Heart left ventricle (tissue), 16 donors: ENCODE results near the gene HOXD10. TPM values are rescaled to one million over a fixed set of nuclear protein-coding genes. Genes with fewer than 3 reads are reported as not detected.

Experiments
- ATAC-seq, 4 donors: fragments of 200-7000 bp; cut with Tn5 transposase; one replicate each; pipeline ENCODE4 v1.9.1; 2020 to 2022; ENCODE audit warnings: moderate library complexity in 4 of 4, mild to moderate bottlenecking in 3 of 4, moderate number of reproducible peaks in 1 of 4
- DNase-seq, 5 donors: peaks; one replicate each; pipeline ENCODE4 v3.0.0-alpha.2; 2020
- H3K27ac ChIP-seq, 12 donors: fragments of 200-600 bp; sonication (generic) in 4 of 12; one replicate each; pipeline versions ENCODE4 v1.5.0 to v1.8.0; 2016 to 2022; ENCODE audit warnings: mild to moderate bottlenecking in 2 of 12
- H3K27me3 ChIP-seq, 9 donors: fragments of 200-600 bp; sonication (generic) in 2 of 9; one replicate each; pipeline versions ENCODE4 v1.5.1 to v1.8.0; 2016 to 2022; ENCODE audit warnings: mild to moderate bottlenecking in 3 of 9
- H3K36me3 ChIP-seq, 9 donors: fragments of 200-600 bp; sonication (generic) in 2 of 9; one replicate each; pipeline versions ENCODE4 v1.5.0 to v1.8.0; 2018 to 2022; ENCODE audit warnings: mild to moderate bottlenecking in 2 of 9
- H3K4me1 ChIP-seq, 12 donors: fragments of 200-600 bp; sonication (generic) in 4 of 12; one replicate each; pipeline versions ENCODE4 v1.5.0 to v1.8.0; 2016 to 2022; ENCODE audit warnings: mild to moderate bottlenecking in 3 of 12
- H3K4me3 ChIP-seq, 12 donors: fragments of 200-600 bp; sonication (generic) in 4 of 12; one replicate each; pipeline versions ENCODE4 v1.5.0 to v1.8.0; 2017 to 2022; ENCODE audit warnings: mild to moderate bottlenecking in 9 of 12, moderate library complexity in 4 of 12
- H3K9me3 ChIP-seq, 12 donors: fragments of 200-600 bp; sonication (generic) in 4 of 12; one replicate each; pipeline versions ENCODE4 v1.5.0 to v1.8.0; 2016 to 2022; ENCODE audit warnings: mild to moderate bottlenecking in 1 of 12
- CTCF ChIP-seq, 12 donors: fragments of 200-600 bp; sonication (generic) in 4 of 12; IDR thresholded peaks; one replicate each; pipeline versions ENCODE4 v1.5.0 to v1.8.0; 2018 to 2022; ENCODE audit warnings: antibody characterized with exemption in 12 of 12, mild to moderate bottlenecking in 5 of 12
- POLR2A ChIP-seq, 2 donors: fragments of 450-650 bp; IDR thresholded peaks; one replicate each; pipeline ENCODE4 v1.6.1; 2017; ENCODE audit warnings: antibody characterized with exemption in 2 of 2, mild to moderate bottlenecking in 2 of 2, moderate library complexity in 2 of 2
- WGBS, 4 donors: extraction: QIAGEN DNeasy Blood & Tissue Kit in 2 of 4; methylation state at CpG; one replicate each; pipeline versions ENCODE4 v1.1.5 to v1.1.7; 2013 to 2018; 5-methylcytosine and 5-hydroxymethylcytosine counted together
- intact Hi-C, 10 donors: fragments of 100-400 bp; cut with DNase I; formaldehyde crosslinking; loops; one replicate each; pipeline versions ENCODE4 v1.11.1 to v1.14.2; 2022
- polyA plus RNA-seq, 2 donors: library from polyadenylated mRNA; stranded (reverse); fragments of 200-250 nt; gene quantifications; one replicate each; pipeline ENCODE4 v1.2.3, GENCODE V29; 2013
- total RNA-seq, 9 donors: library from RNA; depleted of rRNA in 2 of 9; stranded (reverse); fragments of >200 nt in 2 of 9; fragmentation: NEBNext Ultra II Directional in 3 of 9; extraction: Animal tissue kit (Norgen Biotek cat#: 25700) in 3 of 9; gene quantifications; one replicate each; pipeline versions ENCODE4 v1.1.0 to v1.2.4, GENCODE V29; 2016 to 2023
- donor health status: ischemic (EF 13 %, LVEDD 7.1; RV severe dilation, severe dysfunction).
- donor health status: healthy with polysubstance abuse.
- donor health status: DM: no; HTN: yes; CAD: no.
- donor health status: DM: no; HTN: no; CAD: no.
- donor health status: ischemic (EF 25% LVEDD 6.9; RV normal size, moderate dysfunction).
- donor health status: ischemic (EF 25% LVEDD 5.7; RV mildly dilated, moderate dysfunction).
- donor health status: healthy.
- donor health status: DM: yes; HTN: yes; CAD: no.
- donor health status: ischemic (EF 35%, LVEDD 5.7; RV mildly dilated, moderate dysfunction).
- donor health status: nonischemic (EF 11% LVEDD 7.7; RV severe dilation, severe dysfunction).
- donor health status: DM: yes; HTN: yes; CAD: no.
- donor health status: PGD.
- donor health status: ischemic (EF 29% LVEDD 5.4; RV normal size, mild dysfunction).
- donor health status: nonischemic (EF 23%, LVEDD 6.1; RV moderate dilation, normal function).

Gene HOXD10
- total and polyA plus RNA-seq, 11 donors, result 0.03 to 0.43 TPM; not detected in 9

DNA sequence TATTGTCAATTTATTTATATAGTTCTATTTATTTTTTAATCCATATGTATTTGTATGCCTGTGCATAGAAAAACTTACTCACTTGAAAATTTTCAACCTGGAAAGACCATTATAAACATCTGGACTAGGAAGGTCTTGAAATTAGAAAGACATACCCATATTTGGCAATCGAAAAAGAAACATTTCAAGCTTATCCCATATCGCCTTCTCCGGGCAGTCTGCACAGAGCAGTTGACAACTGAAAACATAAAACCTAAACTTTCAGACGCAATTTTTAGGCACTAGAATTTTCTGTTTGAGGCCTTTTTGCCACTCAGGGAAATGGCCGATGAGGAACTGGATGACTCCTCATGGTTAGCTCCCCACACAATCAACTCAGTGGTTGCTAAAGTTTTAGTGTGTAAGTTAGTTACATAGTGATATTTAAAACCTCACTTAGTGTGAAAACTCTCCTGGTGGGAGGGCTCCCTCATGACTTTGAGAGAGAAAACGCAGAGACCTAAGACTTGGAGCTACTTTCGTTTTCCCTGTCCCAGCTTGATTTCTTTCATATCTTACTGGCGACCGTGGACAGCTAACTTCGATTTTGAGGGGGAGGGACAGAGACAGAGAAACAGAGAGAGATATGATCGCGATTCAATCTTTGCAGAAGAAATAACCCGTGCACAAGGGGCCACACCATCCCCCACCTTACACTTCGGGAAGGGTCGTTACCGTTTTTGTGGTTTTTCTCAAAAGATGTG lies 20.2 kb upstream of the HOXD10 start:
- peaks cover 0 to 59% (median 18%) of the 10 kb centered on the region in 12 donors for H3K4me1 ChIP-seq
- intact Hi-C loops, result loop anchor here in 5 of 10 donors (2.0 to 10.0 kb wide), 4 partner anchors 406 to 894 kb away; no protein-coding TSS in a partner anchor

GRCh38 chr2:176096986-176097819 lies 19.4 kb upstream of the HOXD10 start:
- Histone ChIP-seq H3K36me3 (no peaks in the 10 kb centered on the region), H3K4me3 (peak overlapping the region in 11 of 12 donors; percentile 9 to 52 (median 40)), H3K27ac (peak overlapping the region in 1 of 12 donors; percentile 86), H3K4me1 (peaks cover 0 to 51% (median 18%) of the 10 kb centered on the region in 12 donors), H3K9me3 (no peaks in the 10 kb centered on the region), H3K27me3 (peaks cover 95 to 100% (median 99%) of the 10 kb centered on the region in 9 donors)
- 2% methylated on average over 33 to 45 of the region's 45 CpGs for WGBS, 4 donors
- TF ChIP-seq POLR2A (IDR thresholded peaks at IDR 0.05) (no peak), CTCF (IDR thresholded peaks at IDR 0.05) (peak; percentile 55 to 84 (median 74))
- intact Hi-C loops, result loop anchor here in 5 of 10 donors (2.0 to 10.0 kb wide), 4 partner anchors 406 to 895 kb away; no protein-coding TSS in a partner anchor
- DNase-seq, result peak; percentile 32 to 77 (median 50)
- ATAC-seq, result peak; percentile 65 to 89 (median 86)

More for the DNA sequence above, 20.2 kb upstream of the HOXD10 start:
- DNase-seq (peak in 1 of 5 donors; percentile 11), ATAC-seq (no peak)
- Histone ChIP-seq H3K36me3 (no peaks in the 10 kb centered on the region), H3K9me3 (no peaks in the 10 kb centered on the region), H3K4me3 (peak overlapping the region in 10 of 12 donors; percentile 9 to 52 (median 41)), H3K27ac (peak overlapping the region in 1 of 12 donors; percentile 86), H3K27me3 (peaks cover 93 to 100% (median 99%) of the 10 kb centered on the region in 9 donors)
- TF ChIP-seq POLR2A (IDR thresholded peaks at IDR 0.05) (no peak), CTCF (IDR thresholded peaks at IDR 0.05) (no peak)
- 5 to 10% (median 8%) methylated on average over 16 of the region's 16 CpGs for WGBS, 4 donors

- intact Hi-C loops, result loop anchor here in 5 of 10 donors (2.0 to 10.0 kb wide), 4 partner anchors 407 to 896 kb away; no protein-coding TSS in a partner anchor
- peak overlapping the region in 1 of 12 donors; percentile 86 for H3K27ac ChIP-seq
- H3K36me3 ChIP-seq, result no peaks in the 10 kb centered on the region
- TF ChIP-seq POLR2A (IDR thresholded peaks at IDR 0.05) (no peak), CTCF (IDR thresholded peaks at IDR 0.05) (no peak)
- peaks cover 94 to 100% (median 100%) of the 10 kb centered on the region in 9 donors for H3K27me3 ChIP-seq
- no peaks in the 10 kb centered on the region for H3K9me3 ChIP-seq
- 2 to 4% (median 3%) methylated on average over 16 to 18 of the region's 18 CpGs for WGBS, 4 donors
- ATAC-seq (no peak), DNase-seq (no peak)
- peaks cover 0 to 44% (median 18%) of the 10 kb centered on the region in 12 donors for H3K4me1 ChIP-seq
- H3K4me3 ChIP-seq, result peak overlapping the region in 5 of 12 donors; percentile 27 to 52 (median 40)
These were observed 18.7 kb upstream of the HOXD10 start for GRCh38 chr2:176097820-176098365.
